Mesenteric fat pad (tissue), 1 donor: Measurements from ENCODE around the gene EIF3J. TPM values are rescaled to one million over a fixed set of nuclear protein-coding genes. Genes with fewer than 3 reads are reported as not detected.

Experiments used
- DNase-seq: peaks from one replicate; pipeline ENCODE4 v3.0.0-alpha.2; 2020; ENCODE audit warnings: low spot score
- total RNA-seq: library from RNA; stranded (reverse); fragmentation: NEBNext Ultra II Directional; extraction: Animal tissue kit (Norgen Biotek cat#: 25700); gene quantifications from one replicate; pipeline ENCODE4 v1.2.1, GENCODE V29; 2021
- donor health status: DM: yes; HTN: yes; CAD: no.

Gene EIF3J
- total RNA-seq, 1 donor from 2014 or later: 84.9 TPM

DNA sequence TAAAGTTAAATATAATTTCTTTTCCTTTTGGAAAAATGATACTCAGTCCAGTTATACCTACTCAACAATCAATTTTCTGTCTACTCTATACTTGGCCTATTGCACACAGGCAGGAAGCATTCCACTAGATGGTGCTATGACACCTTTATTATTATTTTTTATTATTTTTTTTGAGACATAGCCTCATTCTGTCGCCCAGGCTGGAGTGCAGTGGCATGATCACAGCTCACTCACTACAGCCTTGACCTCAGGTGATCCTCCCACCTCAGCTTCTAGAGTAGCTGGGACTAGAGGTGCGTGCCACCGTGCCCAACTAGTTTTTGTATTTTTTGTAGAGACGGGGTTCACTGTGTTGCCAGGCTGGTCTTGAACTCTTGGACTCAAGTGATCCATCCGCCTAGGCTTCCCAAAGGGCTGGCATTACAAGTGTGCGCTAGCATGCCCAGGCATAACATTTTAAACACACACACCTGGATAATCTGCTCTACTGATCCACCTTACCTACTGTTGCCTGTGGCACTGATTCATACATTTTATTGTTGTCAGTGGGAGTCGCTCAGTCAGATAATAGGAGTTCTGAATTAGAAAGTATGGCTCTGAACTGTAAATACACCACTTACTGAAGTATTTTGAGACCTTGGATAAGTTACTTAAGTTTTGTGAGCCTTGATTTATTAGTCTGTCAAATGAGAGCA is 56.2 kb downstream of the EIF3J start:
- DNase-seq: no peak

DNA sequence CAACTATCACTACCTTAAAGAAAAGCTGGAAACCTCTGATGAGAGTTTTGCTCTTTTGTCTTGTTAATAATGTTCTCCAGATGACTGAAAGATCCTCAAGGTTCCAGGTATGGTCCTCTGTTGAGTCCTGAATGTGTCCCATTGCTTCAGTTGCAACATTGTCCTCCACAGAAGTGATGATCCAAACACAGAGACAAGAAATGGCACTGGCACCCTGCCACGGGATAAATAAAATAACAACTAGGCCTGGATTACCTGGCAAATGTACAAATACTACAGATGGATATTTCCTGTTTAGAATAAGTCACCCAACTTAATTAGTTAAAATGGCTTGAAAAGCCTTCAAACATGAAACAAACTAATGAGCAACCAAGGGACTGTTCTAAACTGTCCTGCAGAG is 58.3 kb downstream of the EIF3J start:
- DNase-seq: no peak

DNA sequence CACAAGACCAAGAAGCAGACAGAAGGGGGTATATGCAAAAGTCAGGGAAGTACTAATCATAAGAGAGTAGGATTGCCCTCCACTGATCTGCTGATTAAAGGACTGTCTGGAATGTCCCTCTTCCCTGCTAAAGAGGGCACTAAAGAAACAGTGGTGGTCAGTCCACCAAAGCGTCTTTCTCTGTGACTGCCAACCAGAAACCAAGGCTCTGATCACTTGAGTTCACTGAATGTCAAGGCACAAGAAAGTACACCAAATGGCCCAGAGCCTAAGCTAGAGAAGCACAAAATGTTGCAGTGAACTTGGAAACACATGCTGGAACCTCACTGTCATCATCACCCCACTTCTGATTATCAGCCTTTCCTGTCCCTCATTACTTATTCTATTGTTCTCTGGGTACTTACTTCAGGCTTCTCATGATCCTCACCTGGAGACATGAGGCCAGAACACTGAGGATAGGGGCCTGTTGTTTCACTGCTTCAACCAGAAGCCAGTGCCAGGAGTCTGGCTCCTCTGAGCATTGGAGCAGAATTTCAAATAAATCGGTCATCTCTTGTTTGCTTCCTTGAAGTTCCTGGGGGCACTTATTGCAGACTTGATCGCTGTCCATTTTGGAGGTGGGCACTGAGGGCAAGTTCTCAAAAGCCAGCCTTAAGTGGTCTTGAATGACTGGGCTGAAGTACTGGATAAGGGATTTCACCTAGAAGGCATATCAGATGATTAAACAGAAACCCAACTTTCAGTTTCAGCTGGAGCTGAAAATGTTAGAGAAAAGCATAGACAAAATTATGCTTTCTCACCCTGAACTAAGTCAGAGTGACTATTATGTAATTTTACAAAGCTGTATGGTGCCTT is 58.9 kb downstream of the EIF3J start:
- no peak for DNase-seq

DNA sequence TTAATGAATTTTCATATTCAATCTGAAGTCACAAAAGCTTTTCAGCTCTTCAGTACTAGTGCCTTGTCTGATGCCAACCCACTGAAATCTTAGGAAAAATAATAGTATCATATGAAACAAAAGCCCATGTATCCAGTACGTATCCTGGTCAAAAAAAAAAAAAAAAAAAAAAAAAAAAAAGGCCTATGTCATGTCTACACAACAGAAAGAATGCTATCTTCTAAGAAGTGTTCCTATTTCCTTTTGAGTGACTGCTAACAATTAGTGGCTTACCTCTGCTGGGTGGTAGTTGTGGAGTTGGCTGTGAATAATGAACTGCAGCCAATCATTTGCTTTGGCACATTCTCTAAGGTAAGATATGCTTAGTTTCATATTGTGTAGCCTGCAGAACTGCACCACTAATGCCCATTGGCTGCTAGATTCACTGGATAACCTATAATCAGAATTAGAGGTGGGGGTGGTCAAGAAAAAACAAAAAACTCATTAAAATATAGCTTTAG is 59.6 kb downstream of the EIF3J start:
- DNase-seq: no peak

DNA sequence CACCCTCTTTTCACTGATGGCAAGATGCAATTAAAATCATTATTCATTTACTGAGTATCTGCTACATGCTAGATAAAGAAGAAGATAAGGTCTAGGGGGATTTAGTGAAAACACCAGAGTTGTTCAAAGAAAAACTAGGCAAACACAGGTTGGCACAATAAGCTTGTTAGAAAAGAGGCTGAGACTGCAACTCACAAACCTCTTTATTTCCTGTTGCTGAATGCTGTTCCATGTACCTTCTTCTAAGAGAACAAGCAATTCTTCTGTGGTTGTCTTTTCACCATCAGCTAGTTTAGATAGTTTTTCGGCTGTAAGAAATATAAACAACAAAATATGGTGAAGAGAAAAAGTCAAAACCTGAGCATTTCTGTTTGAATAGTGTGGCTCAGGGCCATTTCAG is 61.1 kb downstream of the EIF3J start:
- DNase-seq: no peak

DNA sequence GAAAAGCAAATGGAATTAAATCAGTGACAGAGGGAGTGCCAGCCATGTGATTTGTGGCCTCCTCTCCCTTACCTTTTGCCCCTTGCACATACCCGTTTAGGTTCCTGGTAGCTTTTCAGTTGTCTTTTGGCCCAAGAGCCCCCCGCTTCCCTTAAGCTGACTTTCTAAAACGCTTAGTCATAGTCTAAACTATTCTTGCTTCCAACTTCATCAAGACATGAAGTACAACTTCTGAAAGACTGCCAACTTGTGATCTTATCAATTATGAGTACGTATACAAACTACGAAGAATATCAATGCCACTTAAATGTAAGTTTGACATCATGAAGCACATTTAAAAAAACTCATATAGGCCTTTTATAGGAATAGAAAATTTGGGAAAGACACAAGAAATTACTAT is 61.9 kb downstream of the EIF3J start:
- no peak for DNase-seq

DNA sequence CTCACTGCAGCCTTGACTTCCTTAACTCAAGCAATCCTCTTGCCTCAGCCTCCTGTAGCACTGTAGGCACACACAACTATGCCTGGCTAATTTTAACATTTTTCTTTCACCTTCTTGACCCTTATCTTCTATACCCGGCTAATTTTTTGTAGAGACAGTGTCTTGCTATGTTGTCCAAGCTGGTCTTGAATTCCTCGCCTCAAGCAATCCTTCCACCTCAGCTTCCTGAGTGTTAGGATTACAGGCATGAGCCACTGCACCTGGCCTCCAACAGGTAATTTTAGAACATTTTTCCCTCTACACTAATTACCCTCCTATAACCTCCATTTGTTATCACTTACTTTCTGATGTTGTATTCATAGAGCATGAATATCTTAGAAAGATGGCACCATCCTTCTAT is 66.2 kb downstream of the EIF3J start:
- DNase-seq: no peak

DNA sequence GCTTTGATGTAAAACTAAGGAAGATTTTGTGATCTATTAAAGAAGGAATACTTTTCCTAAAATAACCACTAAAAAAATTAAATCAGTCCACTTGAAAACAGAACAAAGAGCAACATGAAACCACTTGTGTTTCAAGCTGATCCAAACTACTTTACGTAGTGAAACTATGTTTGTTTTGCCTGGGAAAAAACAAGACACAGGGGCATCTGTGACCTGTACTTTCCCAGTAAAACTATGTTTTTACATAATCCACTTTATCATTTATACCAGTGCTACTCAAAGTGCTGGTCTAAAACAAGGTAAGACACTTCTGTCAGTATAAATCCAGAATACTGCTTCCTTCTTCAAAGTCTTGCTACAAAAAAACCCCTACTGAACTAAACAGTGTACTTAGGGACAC is 69.8 kb downstream of the EIF3J start:
- DNase-seq: no peak

Other genes starting within 250 kb of the EIF3J start
- gene GOLM2, start 248.4 kb upstream of the EIF3J start, total RNA-seq: 69.6 TPM
- gene CTDSPL2, start 109.5 kb upstream of the EIF3J start, total RNA-seq: 26.1 TPM
- 72.1 TPM for gene SPG11, start 126.5 kb downstream of the EIF3J start, total RNA-seq
- gene PATL2, start 174.2 kb downstream of the EIF3J start, total RNA-seq: 2.2 TPM
- 2,407 TPM for gene B2M, start 174.4 kb downstream of the EIF3J start, total RNA-seq
- 18.1 TPM for gene TRIM69, start 199.4 kb downstream of the EIF3J start, total RNA-seq